Hematopoietic multipotent progenitor cell treated with erythropoietin and hydrocortisone succinate and interleukin-3 and kit ligand, for 17 days (in vitro differentiated cells): ENCODE results near the gene KIFC1.

ENCODE experiments used
- DNase-seq: peaks from one replicate; pipeline ENCODE4 v3.0.0-alpha.2; 2015; ENCODE audit warnings: low spot score

KIFC1 gene

DNA sequence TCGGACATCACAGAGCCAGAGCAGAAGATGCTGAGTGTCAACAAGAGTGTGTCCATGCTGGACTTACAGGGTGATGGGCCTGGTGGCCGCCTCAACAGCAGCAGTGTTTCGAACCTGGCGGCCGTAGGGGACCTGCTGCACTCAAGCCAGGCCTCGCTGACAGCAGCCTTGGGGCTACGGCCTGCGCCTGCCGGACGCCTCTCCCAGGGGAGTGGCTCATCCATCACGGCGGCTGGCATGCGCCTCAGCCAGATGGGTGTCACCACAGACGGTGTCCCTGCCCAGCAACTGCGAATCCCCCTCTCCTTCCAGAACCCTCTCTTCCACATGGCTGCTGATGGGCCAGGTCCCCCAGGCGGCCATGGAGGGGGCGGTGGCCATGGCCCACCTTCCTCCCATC, 51.4 kb downstream of the KIFC1 start:
- no peak for DNase-seq

DNA sequence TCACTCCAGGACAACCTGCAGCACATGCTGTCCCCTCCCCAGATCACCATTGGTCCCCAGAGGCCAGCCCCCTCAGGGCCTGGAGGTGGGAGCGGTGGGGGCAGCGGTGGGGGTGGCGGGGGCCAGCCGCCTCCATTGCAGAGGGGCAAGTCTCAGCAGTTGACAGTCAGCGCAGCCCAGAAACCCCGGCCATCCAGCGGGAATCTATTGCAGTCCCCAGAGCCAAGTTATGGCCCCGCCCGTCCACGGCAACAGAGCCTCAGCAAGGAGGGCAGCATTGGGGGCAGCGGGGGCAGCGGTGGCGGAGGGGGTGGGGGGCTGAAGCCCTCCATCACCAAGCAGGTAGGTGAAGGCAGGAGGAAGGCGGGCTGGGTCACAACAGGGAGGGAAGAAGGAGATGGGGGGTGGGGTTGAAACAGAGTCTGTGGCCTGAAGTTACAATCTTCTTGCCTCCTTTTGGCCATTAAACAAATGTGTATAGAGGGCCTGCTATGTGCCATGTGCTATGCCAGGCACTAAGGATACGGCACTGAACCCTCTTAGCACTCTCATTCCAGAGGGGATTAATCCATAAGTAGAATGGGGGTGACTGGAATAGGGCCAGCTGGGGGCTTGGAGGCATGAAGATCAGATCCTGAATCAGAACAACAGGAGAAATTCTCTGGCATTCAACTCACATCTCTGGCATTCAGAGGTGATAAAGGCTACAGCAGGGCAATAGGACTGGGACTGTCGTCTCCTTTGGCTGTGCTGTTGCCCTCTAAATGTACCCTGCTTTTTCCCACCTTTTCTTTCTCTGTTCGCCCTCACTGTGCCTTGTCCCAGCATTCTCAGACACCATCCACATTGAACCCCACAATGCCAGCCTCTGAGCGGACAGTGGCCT, 52.2 kb downstream of the KIFC1 start:
- no peak for DNase-seq

DNA sequence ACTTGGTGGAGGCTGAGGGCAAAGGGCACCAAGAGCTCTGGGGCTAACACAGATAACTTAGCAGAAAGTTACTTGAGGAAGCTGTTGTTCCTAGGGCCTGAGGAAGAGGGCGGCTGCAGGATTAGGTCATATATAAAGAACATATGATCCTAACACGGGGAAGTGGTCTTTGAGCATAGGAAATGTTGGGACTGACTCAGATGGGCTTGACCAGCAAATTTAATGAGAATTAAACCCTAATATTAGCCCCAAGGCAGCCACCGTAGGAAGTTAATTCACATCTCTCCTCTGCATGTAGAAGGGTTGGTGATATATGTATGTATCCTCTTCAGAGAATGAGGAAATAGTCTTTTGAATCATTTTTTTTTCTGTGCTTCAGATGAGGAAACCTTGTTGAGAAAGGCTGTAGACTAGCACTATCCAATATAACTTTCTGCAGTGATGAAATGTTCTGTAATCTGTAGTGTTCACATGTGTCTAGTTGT, 53.5 kb downstream of the KIFC1 start:
- no peak for DNase-seq

DNA sequence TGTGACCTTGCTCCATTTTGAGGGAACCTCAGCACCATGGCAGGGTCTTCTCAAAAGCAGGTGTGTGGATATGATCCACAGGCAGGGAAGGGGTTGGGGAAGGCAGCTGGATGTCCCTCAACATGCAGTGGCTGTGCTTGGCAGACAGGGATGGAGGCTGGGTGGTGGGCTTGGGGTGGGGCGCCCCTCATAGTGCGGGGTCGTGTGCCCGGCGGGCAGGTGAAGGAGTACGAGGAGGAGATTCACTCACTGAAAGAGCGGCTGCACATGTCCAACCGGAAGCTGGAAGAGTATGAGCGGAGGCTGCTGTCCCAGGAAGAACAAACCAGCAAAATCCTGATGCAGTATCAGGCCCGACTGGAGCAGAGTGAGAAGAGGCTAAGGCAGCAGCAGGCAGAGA, 54.7 kb downstream of the KIFC1 start:
- DNase-seq, result no peak

DNA sequence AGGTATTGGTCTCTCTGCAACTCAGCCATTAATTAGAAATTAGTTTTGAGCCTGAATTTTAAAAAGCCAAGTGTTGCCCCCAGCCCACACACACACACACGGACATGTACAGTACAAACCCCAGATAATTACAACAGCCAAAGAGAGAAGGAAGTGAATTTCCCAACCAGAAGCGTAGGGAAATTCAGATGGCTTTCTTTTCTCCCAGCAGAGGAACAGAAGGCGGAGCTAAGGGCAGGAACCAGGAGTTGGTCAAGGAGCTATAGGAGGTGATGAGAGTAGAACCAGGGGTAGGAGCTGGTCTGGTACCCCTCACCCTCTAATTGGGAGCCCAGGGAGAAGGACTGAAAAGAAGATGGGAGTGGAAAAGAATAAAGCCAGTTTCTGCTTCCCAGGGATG, 58.8 kb downstream of the KIFC1 start:
- no peak for DNase-seq

DNA sequence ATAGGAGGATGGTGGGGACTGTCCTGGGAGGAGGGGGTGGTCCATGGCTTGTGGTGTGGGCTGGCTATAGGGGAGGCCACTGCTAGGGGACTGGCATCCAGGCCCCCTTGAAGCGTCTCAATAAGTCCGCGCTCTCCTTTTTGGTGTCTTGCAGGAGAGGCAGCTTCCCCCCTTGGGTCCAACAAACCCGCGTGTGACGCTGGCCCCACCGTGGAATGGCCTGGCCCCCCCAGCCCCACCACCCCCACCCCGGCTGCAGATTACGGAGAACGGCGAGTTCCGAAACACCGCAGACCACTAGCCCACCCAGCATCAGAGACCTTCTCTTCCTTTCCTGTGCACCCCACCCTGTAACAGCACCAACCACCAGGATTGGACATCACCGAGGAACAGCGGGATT, 60.0 kb downstream of the KIFC1 start:
- no peak for DNase-seq

DNA sequence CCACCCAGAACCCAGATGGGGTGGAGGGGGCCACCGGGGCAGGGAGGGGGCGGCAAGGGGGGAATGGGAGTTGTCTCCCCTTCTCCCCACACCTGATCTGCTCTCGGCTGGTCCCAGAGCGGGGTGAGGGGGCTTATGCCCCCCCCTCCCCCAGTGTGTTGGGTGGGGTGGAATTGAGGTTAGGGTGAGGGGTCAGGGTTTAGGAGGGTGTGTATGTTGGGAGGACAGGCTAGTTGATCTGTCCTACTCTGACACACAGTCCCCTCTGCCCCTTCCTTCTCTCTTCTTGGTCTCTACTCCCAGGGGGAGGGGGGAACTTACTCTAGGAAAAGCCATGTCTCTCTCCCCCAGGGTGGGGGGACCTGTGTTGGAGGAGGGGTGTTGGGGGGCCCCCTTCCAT, 60.9 kb downstream of the KIFC1 start:
- no peak for DNase-seq

DNA sequence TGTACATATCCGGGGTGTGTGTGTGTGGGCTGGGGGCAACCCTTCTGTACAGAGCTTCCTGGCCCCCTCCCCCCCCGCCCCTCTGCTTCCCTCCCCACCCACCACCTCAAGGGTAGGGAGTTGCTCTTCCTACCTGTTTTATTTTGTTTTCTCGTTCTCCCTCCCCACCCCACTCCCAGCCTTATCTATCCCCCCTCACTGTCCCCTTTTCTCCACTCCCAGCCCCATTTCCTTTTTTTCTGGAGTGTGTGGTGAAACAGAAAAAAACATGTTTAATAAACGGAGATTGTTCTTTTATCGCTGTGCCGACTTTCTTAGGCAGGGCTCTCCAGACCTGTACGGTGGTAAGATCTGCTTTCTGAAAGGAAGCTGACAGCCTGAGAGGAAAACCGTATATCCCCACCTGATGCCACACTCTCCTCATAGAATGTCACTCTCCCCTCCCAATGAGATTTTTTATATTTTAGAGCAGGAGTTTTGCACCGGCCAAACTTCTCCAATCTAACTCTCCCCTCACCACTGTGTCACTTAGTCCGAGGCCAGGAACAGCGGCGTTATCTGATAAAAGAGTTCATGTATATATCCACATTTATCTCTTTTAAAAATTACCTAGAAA, 61.9 kb downstream of the KIFC1 start:
- no peak for DNase-seq

DNA sequence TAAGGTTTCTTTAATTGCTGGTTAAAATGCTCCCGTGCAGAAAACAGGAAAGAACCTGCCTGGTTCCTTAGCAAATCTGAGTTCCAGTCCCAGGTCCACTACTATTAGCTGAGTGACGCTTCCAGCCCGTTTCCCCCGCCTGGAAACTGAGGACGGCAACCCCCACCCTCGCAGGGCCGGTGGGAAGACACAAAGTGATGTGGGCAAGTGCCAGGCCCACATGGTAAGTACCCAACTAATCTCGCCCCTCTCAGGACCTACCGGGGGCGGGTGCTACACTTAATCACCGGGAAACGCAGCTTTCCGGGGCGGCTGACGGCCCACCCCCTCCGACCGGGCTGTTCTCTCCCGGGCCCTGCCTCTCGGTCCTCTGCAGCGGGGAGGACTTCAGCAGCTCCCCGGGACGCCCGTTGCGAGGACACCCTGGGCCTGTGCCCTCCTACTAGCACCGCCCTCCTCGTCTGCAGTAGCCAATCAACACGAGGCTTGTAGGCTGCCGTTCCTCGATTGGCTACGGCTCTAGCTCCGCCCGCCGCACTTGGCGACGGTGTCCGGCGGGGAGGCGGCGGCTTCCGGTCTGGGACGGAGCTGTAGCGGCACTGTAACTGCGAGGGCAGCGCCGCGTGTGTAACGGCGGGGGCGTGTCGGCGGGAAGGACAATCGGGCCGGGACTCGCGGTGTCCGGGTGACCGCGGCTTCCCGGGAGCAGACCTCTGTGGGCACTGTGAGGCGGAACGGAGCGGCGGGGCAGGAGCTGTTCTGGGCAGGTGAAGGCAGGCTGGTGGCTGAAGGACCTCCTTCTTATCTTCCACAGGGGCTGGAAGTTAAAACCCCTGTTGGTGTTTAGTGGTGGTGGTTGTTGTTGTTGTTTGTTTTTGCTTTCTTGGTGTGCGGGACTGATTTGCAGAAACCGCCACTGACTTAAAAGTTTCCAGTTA, 62.7 kb downstream of the KIFC1 start, which contains the start of gene ZBTB9:
Gene ZBTB9, plus strand, starts transcription at position 568 of the 938 bp plus-strand sequence. CDS start 525 bp downstream, outside the sequence.
- DNase-seq, result peak; percentile 98

DNA sequence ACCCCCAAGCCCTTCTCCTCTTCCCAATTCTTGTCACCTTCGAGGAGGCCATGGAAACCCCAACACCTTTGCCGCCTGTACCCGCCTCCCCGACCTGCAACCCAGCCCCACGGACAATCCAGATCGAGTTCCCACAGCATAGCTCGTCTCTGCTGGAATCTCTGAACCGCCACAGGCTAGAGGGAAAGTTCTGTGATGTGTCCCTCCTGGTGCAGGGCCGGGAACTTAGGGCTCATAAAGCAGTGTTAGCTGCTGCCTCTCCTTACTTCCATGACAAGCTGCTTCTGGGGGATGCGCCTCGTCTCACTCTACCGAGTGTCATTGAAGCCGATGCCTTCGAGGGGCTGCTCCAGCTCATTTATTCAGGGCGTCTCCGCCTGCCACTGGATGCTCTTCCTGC, 63.4 kb downstream of the KIFC1 start:
- DNase-seq, result no peak

DNA sequence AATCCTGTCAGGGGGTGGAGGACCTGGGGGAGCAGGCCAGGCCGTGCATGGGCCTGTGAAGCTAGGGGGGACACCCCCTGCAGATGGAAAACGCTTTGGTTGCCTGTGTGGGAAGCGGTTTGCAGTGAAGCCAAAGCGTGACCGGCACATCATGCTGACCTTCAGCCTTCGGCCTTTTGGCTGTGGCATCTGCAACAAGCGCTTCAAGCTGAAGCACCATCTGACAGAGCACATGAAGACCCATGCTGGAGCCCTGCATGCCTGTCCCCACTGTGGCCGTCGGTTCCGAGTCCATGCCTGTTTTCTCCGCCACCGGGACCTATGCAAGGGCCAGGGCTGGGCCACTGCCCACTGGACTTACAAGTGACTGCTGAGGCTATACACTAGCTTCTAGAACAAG, 64.5 kb downstream of the KIFC1 start:
- no peak for DNase-seq

DNA sequence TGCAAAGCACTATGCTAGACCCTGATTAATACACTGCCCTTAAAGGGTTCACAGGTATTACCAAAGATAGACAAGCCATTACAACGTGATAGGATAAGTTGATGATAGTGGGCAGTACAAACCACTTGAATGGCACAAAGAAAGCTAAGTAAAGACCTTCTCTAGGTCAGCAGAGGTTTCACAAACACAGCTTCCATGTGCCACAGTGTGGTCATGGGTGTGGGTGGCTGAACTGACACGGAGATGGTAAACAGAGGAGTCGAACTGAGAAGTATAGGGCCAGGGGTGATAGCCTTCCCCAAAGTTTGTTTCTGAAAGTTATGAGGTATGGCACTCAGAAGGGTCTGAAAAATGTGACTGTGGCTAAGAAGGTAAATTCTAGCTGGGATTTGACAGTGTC, 67.1 kb downstream of the KIFC1 start:
- no peak for DNase-seq

DNA sequence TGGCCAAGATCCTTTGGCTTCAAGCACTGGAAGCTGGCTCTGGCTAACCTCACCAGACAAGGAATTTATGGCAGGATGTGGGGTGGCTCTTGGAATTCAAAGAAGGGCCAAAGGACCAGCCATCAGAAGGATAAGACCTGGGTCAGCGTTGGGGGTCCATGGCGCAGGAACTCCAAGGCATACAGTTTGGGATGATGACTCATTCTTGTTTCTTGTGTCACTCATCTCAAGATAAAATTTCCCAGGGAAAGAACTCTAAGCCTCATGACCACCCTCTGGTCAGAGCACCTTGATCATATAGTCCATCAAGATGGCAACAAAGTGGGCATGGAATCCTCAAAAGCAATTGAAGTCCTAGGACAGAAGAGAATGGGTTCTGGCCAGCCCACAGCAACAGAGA, 67.6 kb downstream of the KIFC1 start:
- no peak for DNase-seq
